Vagina (tissue), 2 donors: ENCODE data around the gene DMBX1.

Experiments
- POLR2A ChIP-seq, 2 donors: fragments of 450-650 bp; IDR thresholded peaks; one replicate each; pipeline ENCODE4 v1.6.1; 2017; ENCODE audit warnings: antibody characterized with exemption in 2 of 2, mild to moderate bottlenecking in 2 of 2, moderate library complexity in 2 of 2
- POLR2AphosphoS5 ChIP-seq, 2 donors: sonication (generic); formaldehyde crosslinking; IDR thresholded peaks; one replicate each; pipeline ENCODE4 v1.9.0; 2017; ENCODE audit warnings: antibody characterized with exemption in 2 of 2, mild to moderate bottlenecking in 2 of 2, low read depth in 1 of 2; ENCODE audit not compliant: insufficient read depth in 1 of 2
- TF ChIP-seq, protein P1 (sequence below), 3 experiments: fragments of 450-650 bp in 2 of 3; fragments of 200-600 bp in 1 of 3; sonication (generic) in 1 of 3; IDR thresholded peaks; one replicate each; pipeline ENCODE4 v1.5.1; 2017 to 2019; ENCODE audit warnings: antibody characterized with exemption in 3 of 3, mild to moderate bottlenecking in 2 of 3, moderate library complexity in 2 of 3

DNA sequence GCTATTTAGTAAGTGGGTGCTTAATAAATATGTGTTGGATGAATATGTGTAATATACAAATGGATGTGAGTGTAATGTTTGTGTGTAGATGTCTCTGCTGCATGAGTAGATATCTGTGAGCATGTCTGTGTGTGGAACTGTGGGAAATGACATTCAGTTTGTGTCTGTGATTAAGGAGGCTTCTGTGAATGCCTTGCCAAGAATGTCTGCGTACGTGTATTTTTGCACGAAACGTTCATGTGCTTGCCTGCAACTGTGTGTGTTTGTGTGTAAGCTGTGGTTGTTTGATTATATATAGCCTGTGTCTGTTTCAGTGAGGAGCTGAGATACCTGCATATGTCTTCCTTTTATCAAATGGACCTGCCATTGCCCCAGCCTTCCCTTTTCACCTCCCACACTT, 13.8 kb downstream of the DMBX1 start:
- no peak for TF ChIP-seq POLR2A (IDR thresholded peaks at IDR 0.05)
- TF ChIP-seq POLR2AphosphoS5 (IDR thresholded peaks at IDR 0.05; ENCODE audit: insufficient read depth in 1 of 2, low read depth in 1 of 2), result no peak
- TF ChIP-seq, protein P1, sequence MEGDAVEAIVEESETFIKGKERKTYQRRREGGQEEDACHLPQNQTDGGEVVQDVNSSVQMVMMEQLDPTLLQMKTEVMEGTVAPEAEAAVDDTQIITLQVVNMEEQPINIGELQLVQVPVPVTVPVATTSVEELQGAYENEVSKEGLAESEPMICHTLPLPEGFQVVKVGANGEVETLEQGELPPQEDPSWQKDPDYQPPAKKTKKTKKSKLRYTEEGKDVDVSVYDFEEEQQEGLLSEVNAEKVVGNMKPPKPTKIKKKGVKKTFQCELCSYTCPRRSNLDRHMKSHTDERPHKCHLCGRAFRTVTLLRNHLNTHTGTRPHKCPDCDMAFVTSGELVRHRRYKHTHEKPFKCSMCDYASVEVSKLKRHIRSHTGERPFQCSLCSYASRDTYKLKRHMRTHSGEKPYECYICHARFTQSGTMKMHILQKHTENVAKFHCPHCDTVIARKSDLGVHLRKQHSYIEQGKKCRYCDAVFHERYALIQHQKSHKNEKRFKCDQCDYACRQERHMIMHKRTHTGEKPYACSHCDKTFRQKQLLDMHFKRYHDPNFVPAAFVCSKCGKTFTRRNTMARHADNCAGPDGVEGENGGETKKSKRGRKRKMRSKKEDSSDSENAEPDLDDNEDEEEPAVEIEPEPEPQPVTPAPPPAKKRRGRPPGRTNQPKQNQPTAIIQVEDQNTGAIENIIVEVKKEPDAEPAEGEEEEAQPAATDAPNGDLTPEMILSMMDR (IDR thresholded peaks at IDR 0.05), result no peak
